GM12892 (cell line): ENCODE results near the gene MPPED1.

ENCODE experiments used
- POLR2A ChIP-seq: IDR thresholded peaks from 2 replicates; pipeline ENCODE4 v1.6.1; 2011; ENCODE audit warnings: low read depth, low read length, control low read depth
- POLR2AphosphoS5 ChIP-seq: IDR thresholded peaks from 2 replicates; pipeline ENCODE4 v1.6.1; 2011; ENCODE audit warnings: low read depth, low read length, control low read depth

DNA sequence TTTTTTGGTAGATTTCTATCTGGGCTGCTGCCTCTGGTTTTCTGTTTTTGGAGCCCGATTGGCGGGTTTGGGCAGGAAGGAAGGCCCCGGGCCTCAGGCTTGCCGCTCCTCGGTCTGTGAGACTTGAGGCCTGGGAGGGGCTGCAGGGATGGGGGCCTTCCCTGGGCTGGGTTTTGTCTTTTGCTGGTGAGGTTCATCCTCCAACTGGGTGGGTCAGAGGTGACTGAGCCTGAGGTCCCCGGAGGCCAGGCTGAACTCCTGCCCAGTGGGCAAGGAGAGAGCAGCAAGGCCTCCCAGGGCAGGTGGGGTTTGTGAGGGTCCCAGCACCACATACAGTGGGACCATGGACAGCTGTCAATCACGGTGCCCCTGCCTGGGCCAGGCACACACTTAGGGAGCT is 15.0 kb downstream of the MPPED1 start:
- TF ChIP-seq POLR2A (no peak), POLR2AphosphoS5 (no peak)
